Pancreas (tissue), 10 donors: ENCODE results near the gene SYNPO2. TPM values are rescaled to one million over a fixed set of nuclear protein-coding genes. Genes with fewer than 3 reads are reported as not detected.

Source experiments
- ATAC-seq, 4 donors: fragments of 200-7000 bp; cut with Tn5 transposase; one replicate each; pipeline versions ENCODE4 v1.8.0 to v1.9.1; 2020; ENCODE audit warnings: mild to moderate bottlenecking in 4 of 4, moderate library complexity in 4 of 4
- DNase-seq, 6 donors: peaks; one replicate each; pipeline ENCODE4 v3.0.0-alpha.2; 2020
- FAIRE-seq: peaks from 2 replicates; lab custom pipeline; 2012; peaks lifted over from hg19 to GRCh38; lab: Jason Lieb, UNC
- H3K27ac ChIP-seq, 4 donors: fragments of 200-600 bp; sonication (generic); 1 replicate in 3 of 4; 2 replicates in 1 of 4; pipeline versions ENCODE4 v1.5.0 to v1.8.0; 2020
- H3K27me3 ChIP-seq, 4 donors: fragments of 200-600 bp; one replicate each; pipeline ENCODE4 v1.8.0; 2021
- H3K36me3 ChIP-seq, 3 donors: fragments of 200-600 bp; sonication (generic) in 1 of 3; one replicate each; pipeline versions ENCODE4 v1.5.0 to v1.8.0; 2020 to 2021
- H3K4me1 ChIP-seq, 3 donors: fragments of 200-600 bp; one replicate each; pipeline ENCODE4 v1.8.0; 2021
- H3K4me3 ChIP-seq, 4 donors: fragments of 200-600 bp; sonication (generic) in 2 of 4; one replicate each; pipeline versions ENCODE4 v1.5.0 to v1.8.0; 2020 to 2021
- H3K9me3 ChIP-seq, 4 donors: fragments of 200-600 bp; one replicate each; pipeline ENCODE4 v1.8.0; 2021
- WGBS, 2 donors: extraction: QIAGEN DNeasy Blood & Tissue Kit; methylation state at CpG; one replicate each; pipeline ENCODE4 v1.1.7; 2013; 5-methylcytosine and 5-hydroxymethylcytosine counted together
- intact Hi-C, 3 donors: fragments of 100-400 bp; cut with DNase I; formaldehyde crosslinking; loops; one replicate each; pipeline versions ENCODE4 v1.11.1 to v1.14.2; 2022
- polyA plus RNA-seq, 2 donors: library from polyadenylated mRNA; stranded (reverse); fragments of 200-250 nt; gene quantifications; one replicate each; pipeline ENCODE4 v1.2.3, GENCODE V29; 2013
- total RNA-seq, 6 donors: library from RNA; stranded (reverse); fragmentation: NEBNext Ultra II Directional in 4 of 6; extraction: Animal tissue kit (Norgen Biotek cat#: 25700) in 4 of 6; gene quantifications; one replicate each; pipeline versions ENCODE4 v1.2.1 to v1.2.4, GENCODE V29; 2021 to 2023
- TF ChIP-seq, protein P1 (sequence below), 4 donors: fragments of 200-600 bp; sonication (generic) in 3 of 4; IDR thresholded peaks; one replicate each; pipeline versions ENCODE4 v1.5.0 to v1.8.0; 2021; ENCODE audit warnings: antibody characterized with exemption in 4 of 4
- donor health status: healthy with polysubstance abuse.
- donor health status: DM: no; HTN: no; CAD: no; lungs with moderate emphysema.
- donor health status: DM: no; HTN: no; CAD: no.
- donor health status: control.
- donor health status: control.
- donor health status: Bipolar disorder and iron deficiency.
- donor health status: DM: yes; HTN: yes; CAD: no.
- donor health status: DM: no; HTN: no; CAD: no.
- donor health status: DM: no; HTN: no; CAD: no.
- donor health status: DM: yes; HTN: yes; CAD: no.

SYNPO2 gene
- total and polyA plus RNA-seq, 8 donors: 2.1 to 10.9 (median 4.1) TPM

GRCh38 chr4:119049342-119049741 is 160.7 kb downstream of the SYNPO2 start:
- intact Hi-C loops: loop anchor here in 1 of 3 donors (10.0 kb wide), 1 partner anchor 245 kb away; no protein-coding TSS in a partner anchor
- H3K9me3 ChIP-seq: no peaks in the 10 kb centered on the region
- WGBS, 2 donors: 67 to 73% methylated on average over 2 of the region's 2 CpGs
- H3K27me3 ChIP-seq: no peaks in the 10 kb centered on the region
- ATAC-seq: no peak
- H3K4me3 ChIP-seq: no peak overlapping the region
- no peaks in the 10 kb centered on the region for H3K36me3 ChIP-seq
- no peak overlapping the region for H3K27ac ChIP-seq
- no peak for DNase-seq
- no peak for FAIRE-seq
- TF ChIP-seq, protein P1, sequence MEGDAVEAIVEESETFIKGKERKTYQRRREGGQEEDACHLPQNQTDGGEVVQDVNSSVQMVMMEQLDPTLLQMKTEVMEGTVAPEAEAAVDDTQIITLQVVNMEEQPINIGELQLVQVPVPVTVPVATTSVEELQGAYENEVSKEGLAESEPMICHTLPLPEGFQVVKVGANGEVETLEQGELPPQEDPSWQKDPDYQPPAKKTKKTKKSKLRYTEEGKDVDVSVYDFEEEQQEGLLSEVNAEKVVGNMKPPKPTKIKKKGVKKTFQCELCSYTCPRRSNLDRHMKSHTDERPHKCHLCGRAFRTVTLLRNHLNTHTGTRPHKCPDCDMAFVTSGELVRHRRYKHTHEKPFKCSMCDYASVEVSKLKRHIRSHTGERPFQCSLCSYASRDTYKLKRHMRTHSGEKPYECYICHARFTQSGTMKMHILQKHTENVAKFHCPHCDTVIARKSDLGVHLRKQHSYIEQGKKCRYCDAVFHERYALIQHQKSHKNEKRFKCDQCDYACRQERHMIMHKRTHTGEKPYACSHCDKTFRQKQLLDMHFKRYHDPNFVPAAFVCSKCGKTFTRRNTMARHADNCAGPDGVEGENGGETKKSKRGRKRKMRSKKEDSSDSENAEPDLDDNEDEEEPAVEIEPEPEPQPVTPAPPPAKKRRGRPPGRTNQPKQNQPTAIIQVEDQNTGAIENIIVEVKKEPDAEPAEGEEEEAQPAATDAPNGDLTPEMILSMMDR (IDR thresholded peaks at IDR 0.05): no peak
- H3K4me1 ChIP-seq: no peaks in the 10 kb centered on the region

DNA sequence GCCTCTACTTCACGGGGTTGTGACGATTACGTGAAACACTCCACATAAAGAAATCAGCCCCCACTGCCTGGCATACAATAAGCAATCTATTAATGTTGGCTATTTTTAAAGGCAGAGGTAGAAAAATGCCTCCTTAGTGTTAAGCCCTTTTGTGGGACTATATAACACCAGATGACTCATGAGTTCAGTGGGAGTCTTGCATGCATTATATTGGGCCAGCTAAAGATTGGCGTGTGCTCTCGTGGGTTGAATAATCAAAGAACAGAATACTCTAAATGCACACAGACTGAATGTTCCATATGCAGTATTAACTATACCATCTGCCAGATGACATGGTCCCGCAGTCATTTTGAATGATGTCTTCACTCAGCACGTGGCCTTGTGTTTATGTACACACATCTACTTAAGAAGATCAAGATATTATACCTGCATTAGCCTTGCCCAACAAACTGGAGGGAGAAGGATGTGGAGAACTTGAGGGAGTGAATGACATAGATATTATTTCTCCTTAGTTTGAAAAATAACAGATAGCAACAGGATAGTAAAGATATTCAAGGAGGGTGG is 162.0 kb downstream of the SYNPO2 start:
- H3K9me3 ChIP-seq: no peaks in the 10 kb centered on the region
- FAIRE-seq (no peak), ATAC-seq (no peak), DNase-seq (no peak)
- intact Hi-C loops: no loop called here
- H3K4me3 ChIP-seq: no peak overlapping the region
- no peak overlapping the region for H3K27ac ChIP-seq
- TF ChIP-seq, protein P1 (IDR thresholded peaks at IDR 0.05): no peak
- no peaks in the 10 kb centered on the region for H3K36me3 ChIP-seq
- no peaks in the 10 kb centered on the region for H3K4me1 ChIP-seq
- WGBS, 2 donors: 77 to 81% methylated on average over 7 of the region's 7 CpGs
- H3K27me3 ChIP-seq: no peaks in the 10 kb centered on the region

- TF ChIP-seq, protein P1 (IDR thresholded peaks at IDR 0.05): no peak
- ATAC-seq (no peak), DNase-seq (no peak), FAIRE-seq (no peak)
- Histone ChIP-seq H3K27ac (no peak overlapping the region), H3K9me3 (no peaks in the 10 kb centered on the region), H3K27me3 (no peaks in the 10 kb centered on the region), H3K36me3 (no peaks in the 10 kb centered on the region), H3K4me1 (no peaks in the 10 kb centered on the region), H3K4me3 (no peak overlapping the region)
- WGBS, 2 donors: 70 to 77% methylated on average over 2 of the region's 2 CpGs
- intact Hi-C loops: no loop called here
Measured at GRCh38 chr4:119053245-119053644, 164.6 kb downstream of the SYNPO2 start.

DNA sequence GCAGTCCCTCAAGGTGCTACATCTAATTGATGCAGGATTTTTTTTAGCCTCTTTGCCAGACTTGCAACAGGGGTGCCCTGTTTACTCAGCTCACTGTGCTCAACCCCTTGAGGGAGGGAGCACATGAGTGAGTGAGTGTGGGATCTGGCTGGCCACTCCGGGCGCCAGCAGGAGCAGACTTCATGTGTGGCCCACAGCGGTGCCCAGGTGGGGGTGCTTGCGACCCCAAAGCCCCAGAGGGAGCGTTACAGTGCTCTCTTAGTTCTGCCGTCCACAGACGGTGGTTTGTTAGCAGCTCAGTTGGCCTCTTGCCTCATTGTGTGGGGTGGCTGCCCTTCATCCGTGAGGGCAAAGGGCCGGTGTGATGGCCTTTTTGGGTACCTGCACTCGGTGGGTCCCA is 165.3 kb downstream of the SYNPO2 start:
- Histone ChIP-seq H3K27ac (no peak overlapping the region), H3K4me3 (no peak overlapping the region), H3K4me1 (no peaks in the 10 kb centered on the region), H3K27me3 (no peaks in the 10 kb centered on the region), H3K36me3 (no peaks in the 10 kb centered on the region), H3K9me3 (no peaks in the 10 kb centered on the region)
- peak in 1 of 6 donors; percentile 26 for DNase-seq
- FAIRE-seq: no peak
- WGBS, 2 donors: 84 to 89% methylated on average over 10 of the region's 10 CpGs
- intact Hi-C loops: no loop called here
- TF ChIP-seq, protein P1 (IDR thresholded peaks at IDR 0.05): no peak
- no peak for ATAC-seq

DNA sequence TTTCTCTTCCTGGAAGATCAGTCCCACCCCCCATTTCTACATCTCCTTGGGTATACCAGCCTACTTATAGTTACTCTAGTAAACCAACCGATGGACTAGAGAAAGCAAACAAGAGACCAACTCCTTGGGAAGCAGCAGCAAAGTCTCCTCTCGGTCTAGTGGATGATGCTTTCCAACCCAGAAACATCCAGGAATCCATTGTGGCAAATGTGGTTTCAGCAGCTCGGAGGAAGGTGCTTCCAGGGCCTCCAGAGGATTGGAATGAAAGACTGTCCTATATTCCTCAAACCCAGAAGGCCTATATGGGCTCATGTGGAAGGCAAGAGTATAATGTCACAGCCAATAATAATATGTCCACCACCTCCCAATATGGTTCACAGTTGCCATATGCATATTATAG is 168.8 kb downstream of the SYNPO2 start:
- ATAC-seq: no peak
- Histone ChIP-seq H3K27ac (no peak overlapping the region), H3K4me3 (no peak overlapping the region), H3K4me1 (no peaks in the 10 kb centered on the region), H3K27me3 (peaks cover 0 to 4% (median 0%) of the 10 kb centered on the region in 4 donors), H3K9me3 (no peaks in the 10 kb centered on the region), H3K36me3 (no peaks in the 10 kb centered on the region)
- intact Hi-C loops: no loop called here
- no peak for FAIRE-seq
- TF ChIP-seq, protein P1 (IDR thresholded peaks at IDR 0.05): no peak
- DNase-seq: no peak
- WGBS, 2 donors: 86 to 90% methylated on average over 3 of the region's 3 CpGs
